HG03135 (cell line): ENCODE measurements around the gene NFIX.

Experiments
- ATAC-seq: cut with Tn5 transposase; IDR thresholded peaks from one replicate; pipeline ENCODE4 v1.9.1; 2021; ENCODE audit warnings: mild to moderate bottlenecking, moderate library complexity; ENCODE audit not compliant: unreplicated experiment

The NFIX gene

GRCh38 chr19:13100031-13100588 is 104.8 kb downstream of the NFIX start:
- no peak for ATAC-seq

- no peak for ATAC-seq
These were observed 105.7 kb downstream of the NFIX start for GRCh38 chr19:13100841-13101589.

GRCh38 chr19:13101590-13102415 is 106.5 kb downstream of the NFIX start:
- no peak for ATAC-seq

DNA sequence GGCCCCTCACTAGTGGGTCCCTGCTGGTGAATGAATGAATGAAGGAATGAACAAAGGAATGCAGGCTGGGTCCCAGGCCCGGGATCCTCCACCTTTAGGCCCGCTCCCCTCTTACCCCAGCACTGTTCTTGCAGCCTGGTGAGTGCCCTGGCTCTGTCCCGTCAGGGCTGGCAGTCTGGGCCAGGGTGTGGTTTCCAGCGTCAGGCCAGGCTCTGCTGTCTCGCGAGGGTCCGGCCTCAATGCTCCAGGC is 107.1 kb downstream of the NFIX start:
- no peak for ATAC-seq

GRCh38 chr19:13102666-13103580 is 107.6 kb downstream of the NFIX start, which contains the start of gene LYL1:
LYL1 (minus strand) TSS chr19:13102858; CDS start chr19:13101171, 1,687 bp downstream.
- ATAC-seq = peak; percentile 36

DNA sequence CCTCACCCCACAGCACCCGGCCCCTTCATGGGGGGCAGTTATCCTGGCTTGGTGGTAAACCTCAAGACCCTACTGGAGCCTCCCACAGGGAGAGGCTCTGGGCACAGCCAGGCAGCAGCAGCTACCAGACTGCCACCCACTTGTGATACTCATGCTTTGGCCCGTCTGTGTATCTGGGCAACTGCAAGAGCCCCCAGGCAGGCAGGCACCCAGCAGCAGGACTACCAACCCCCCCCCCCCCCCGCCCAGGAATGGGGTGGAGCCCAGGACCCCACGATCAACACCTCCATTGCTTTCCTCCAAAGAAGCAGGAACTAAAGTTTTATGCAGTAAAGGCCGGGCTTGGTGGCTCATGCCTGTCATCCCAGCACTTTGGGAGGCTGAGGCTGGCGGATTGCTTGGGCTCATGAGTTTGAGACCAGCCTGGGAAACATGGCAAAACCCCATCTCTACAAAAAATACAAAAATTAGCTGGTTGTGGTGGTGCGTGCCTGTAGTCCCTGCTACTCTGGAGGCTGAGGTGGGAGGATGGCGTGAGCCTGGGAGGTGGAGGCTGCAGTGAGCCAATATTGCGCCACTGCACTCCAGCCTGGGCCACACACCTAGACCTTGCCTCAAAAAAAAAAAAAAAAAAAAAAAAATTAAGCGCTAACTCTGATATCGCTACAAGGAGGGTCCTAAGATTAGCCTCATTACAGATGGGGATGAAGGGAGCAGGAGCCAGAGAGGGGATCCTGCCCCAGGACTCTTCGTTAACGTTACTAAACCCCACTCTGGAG is 108.5 kb downstream of the NFIX start:
- no peak for ATAC-seq

DNA sequence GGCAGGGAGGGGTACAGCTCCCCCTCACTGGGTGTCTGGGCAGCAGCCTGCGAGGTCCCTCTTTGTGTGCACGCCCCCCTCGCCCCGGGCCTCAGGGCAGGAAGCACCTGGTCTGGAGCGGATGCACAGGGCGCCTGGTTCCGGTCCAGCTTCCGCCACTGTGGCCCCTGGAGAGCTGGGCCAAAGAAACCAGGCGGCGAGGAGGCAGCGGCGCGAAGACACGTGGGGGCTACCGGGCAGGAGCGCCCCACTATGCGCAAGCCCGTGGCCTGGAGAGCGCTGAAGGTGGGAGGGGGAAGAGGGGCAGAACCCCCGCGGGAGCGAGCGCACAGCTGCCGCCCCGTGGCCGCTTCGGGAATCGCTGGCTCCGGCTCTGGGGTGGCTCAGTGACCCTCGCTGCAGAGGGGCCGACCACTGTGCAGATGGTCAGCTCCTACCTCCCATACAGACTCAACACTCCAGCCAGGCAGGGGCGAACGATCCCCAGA is 109.1 kb downstream of the NFIX start:
- ATAC-seq = peak; percentile 35

DNA sequence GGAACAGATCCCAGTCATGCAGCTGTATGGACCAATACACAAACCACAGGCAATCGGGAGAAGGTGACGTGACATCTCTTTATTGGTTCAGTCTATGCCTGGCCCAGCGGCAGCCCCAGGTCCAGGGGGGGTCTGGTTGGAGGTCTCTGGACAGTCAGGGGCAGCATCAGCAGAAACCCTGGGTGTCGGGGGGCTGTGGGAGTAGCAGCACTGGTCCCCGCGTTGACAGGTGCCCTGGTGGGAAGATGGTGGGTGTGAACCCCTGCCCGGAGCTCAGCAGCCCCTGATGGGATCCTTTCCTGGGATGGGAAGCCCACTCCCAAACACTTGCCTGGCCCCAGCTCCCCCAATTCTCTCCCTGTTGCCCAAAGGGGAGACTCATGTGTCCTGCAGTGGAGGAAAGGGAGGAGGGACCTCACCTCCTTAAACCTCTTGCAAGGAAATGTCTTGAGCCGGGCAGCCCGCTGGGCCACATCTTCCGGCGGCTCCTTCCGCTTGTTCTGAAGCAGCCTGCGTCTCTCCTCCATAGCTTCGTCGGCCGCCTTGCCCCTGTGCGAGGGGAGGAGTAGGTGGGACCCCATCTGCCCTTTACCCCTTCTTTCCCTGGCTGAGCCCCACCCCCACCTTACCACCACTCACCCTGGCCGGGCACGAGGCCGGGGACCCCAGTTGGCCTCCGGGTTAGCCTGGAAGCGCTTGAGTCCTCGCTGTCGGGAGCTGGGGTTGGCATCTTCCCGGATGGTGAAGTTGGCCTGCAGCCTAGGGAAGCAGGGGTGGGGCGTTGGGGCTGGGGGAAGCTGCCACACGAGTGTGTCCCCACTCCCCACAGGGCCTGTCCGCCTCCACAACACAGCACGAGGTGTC is 109.8 kb downstream of the NFIX start:
- no peak for ATAC-seq

- no peak for ATAC-seq
These were observed 114.3 kb downstream of the NFIX start for GRCh38 chr19:13109361-13110098.

DNA sequence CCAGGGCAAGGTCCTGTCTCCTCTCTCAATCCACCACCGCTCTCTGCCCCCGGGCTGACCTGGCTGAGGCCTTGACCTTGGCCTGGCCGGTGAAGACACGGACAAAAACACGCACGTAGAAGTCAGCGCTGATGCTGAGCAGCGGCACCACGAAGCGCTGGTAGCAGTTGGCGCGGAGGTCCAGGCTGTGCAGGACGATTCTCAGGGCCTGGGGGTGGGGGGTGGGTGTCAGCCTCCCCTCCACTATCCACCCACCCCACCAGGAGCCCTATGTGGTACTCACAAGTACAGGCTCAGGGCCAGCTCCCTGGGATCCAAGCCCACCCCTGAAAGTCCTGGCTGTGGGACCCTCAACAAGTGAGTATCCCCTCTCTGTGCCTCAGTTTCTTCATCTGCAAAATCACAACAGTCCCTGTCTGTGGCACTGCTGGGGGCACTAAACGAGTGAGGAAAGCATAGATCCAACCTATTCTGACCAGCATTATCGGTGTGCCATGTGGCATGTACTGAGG is 114.9 kb downstream of the NFIX start:
- ATAC-seq = no peak

DNA sequence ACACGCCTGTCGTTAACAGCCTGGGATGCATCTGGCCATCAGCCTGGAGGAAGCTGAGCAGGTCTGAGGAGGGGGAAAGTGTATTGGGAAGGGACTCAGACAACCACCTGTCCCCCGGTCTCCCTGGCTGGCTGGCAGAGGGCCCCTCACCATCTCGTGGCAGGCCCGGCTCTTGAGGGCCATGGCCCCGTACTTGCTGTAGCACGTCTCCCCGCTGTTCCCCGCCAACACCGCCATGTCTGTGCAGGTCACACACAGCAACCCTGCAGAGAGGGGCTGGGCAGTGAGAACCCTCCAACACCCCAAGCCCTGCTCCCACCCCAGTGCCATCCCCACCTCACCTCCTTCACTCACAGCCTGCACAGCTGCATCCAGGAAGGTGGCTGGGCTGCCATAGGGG is 117.3 kb downstream of the NFIX start:
- no peak for ATAC-seq

- ATAC-seq = no peak
These were observed 120.6 kb downstream of the NFIX start for GRCh38 chr19:13115936-13116281.

GRCh38 chr19:13116282-13117175 is 121.3 kb downstream of the NFIX start, which contains the start of gene TRMT1:
TRMT1 (minus strand) TSS chr19:13116740; CDS start chr19:13116399, 341 bp downstream.
- ATAC-seq = peak; percentile 45

DNA sequence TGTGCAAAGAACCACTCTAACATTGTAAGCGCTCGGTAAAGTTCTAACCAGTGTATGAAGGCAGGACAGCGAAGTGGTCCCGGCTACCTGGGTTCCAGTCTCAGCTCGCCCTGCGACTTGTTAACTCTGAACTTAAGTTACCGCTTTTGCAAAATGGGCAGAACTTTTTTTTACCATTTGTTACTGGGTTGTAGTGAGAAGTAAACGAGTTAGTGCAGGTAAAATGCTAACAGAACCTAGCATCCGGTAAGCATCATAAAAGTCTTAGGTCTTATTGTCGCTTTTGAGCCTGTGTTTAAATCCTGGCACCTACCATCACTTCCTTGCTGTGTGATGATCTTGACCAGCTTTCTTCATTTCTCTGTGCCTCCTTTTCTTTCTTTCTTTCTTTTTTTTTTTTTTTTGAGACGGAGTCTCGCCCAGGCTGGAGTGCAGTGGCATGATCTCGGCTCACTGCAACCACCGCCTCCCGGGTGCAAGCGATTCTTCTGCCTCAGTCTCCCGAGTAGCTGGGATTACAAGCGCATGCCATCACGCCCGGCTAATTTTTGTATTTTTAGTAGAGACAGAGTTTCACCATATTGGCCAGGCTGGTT is 122.0 kb downstream of the NFIX start:
- ATAC-seq = peak; percentile 8

GRCh38 chr19:13117772-13118423 is 122.6 kb downstream of the NFIX start, which contains the start of gene NACC1:
NACC1 (plus strand) TSS chr19:13118264; CDS start chr19:13135208, 16,944 bp downstream.
- ATAC-seq = peak; percentile 55
